HG03175 (cell line): ENCODE measurements around the gene KCNH2.

Experiments used
- ATAC-seq: cut with Tn5 transposase; IDR thresholded peaks from one replicate; pipeline ENCODE4 v1.9.1; 2021; ENCODE audit warnings: mild to moderate bottlenecking, moderate library complexity; ENCODE audit not compliant: unreplicated experiment

KCNH2 gene

GRCh38 chr7:150962553-150963399 lies 15.3 kb downstream of the KCNH2 start:
- ATAC-seq = peak; percentile 67

- no peak for ATAC-seq
These were observed 15.9 kb downstream of the KCNH2 start for GRCh38 chr7:150962290-150962552.

GRCh38 chr7:150961510-150962289 lies 16.4 kb downstream of the KCNH2 start:
- ATAC-seq = no peak

GRCh38 chr7:150959739-150960734 lies 18.1 kb downstream of the KCNH2 start:
- ATAC-seq = no peak

GRCh38 chr7:150959081-150959480 lies 19.0 kb downstream of the KCNH2 start:
- no peak for ATAC-seq

- ATAC-seq = no peak
These were observed 19.5 kb downstream of the KCNH2 start for GRCh38 chr7:150958597-150958996.

- ATAC-seq = no peak
These were observed 20.0 kb downstream of the KCNH2 start for GRCh38 chr7:150958062-150958552.

- no peak for ATAC-seq
These were observed 20.7 kb downstream of the KCNH2 start for GRCh38 chr7:150957133-150958020.

GRCh38 chr7:150956395-150957132 lies 21.6 kb downstream of the KCNH2 start:
- ATAC-seq = no peak

GRCh38 chr7:150955519-150956394 lies 22.4 kb downstream of the KCNH2 start:
- ATAC-seq = no peak

GRCh38 chr7:150954986-150955518 lies 23.1 kb downstream of the KCNH2 start:
- ATAC-seq = no peak

- no peak for ATAC-seq
These were observed 23.7 kb downstream of the KCNH2 start for GRCh38 chr7:150954201-150954985.

- no peak for ATAC-seq
These were observed 24.8 kb downstream of the KCNH2 start for GRCh38 chr7:150953061-150953997.

- ATAC-seq = no peak
These were observed 25.6 kb downstream of the KCNH2 start for GRCh38 chr7:150952331-150953050.

- no peak for ATAC-seq
These were observed 26.6 kb downstream of the KCNH2 start for GRCh38 chr7:150951521-150951920.

GRCh38 chr7:150951181-150951520 lies 27.0 kb downstream of the KCNH2 start:
- ATAC-seq = no peak
